Measurements from ENCODE around the gene SLC25A36.
A peak's percentile ranks its signal among the peaks of the same experiment; 100 is the strongest.

SLC25A36 gene

GRCh38 chr3:140916603-140917002 lies 25.0 kb upstream of the SLC25A36 start:
- DNase-seq (ENCODE audit: insufficient read length, low spot score) (no peak), FAIRE-seq (no peak)
- TF ChIP-seq CTCF (IDR thresholded peaks at IDR 0.05; ENCODE audit: insufficient read depth, missing control alignments): no peak

- FAIRE-seq: no peak
- no peak for TF ChIP-seq CTCF (IDR thresholded peaks at IDR 0.05; ENCODE audit: insufficient read depth, missing control alignments)
Observed at GRCh38 chr3:140917772-140918171, 23.9 kb upstream of the SLC25A36 start.

GRCh38 chr3:140920029-140920428 lies 21.6 kb upstream of the SLC25A36 start:
- DNase-seq (ENCODE audit: insufficient read length, low spot score) (no peak), FAIRE-seq (no peak)
- TF ChIP-seq CTCF (IDR thresholded peaks at IDR 0.05; ENCODE audit: insufficient read depth, missing control alignments): no peak

More at GRCh38 chr3:140917772-140918171, 23.9 kb upstream of the SLC25A36 start:
- no peak for DNase-seq (ENCODE audit: insufficient read length, low spot score)

GRCh38 chr3:140922634-140923033 lies 19.0 kb upstream of the SLC25A36 start:
- peak; percentile 54 for TF ChIP-seq CTCF (IDR thresholded peaks at IDR 0.05; ENCODE audit: insufficient read depth, missing control alignments)
- FAIRE-seq (no peak), DNase-seq (ENCODE audit: insufficient read length, low spot score) (no peak)

- FAIRE-seq (no peak), DNase-seq (ENCODE audit: insufficient read length, low spot score) (no peak)
- no peak for TF ChIP-seq CTCF (IDR thresholded peaks at IDR 0.05; ENCODE audit: insufficient read depth, missing control alignments)
Observed at GRCh38 chr3:140924097-140924873, 17.4 kb upstream of the SLC25A36 start.

GRCh38 chr3:140927279-140928069 lies 14.2 kb upstream of the SLC25A36 start:
- no peak for TF ChIP-seq CTCF (IDR thresholded peaks at IDR 0.05; ENCODE audit: insufficient read depth, missing control alignments)
- DNase-seq (ENCODE audit: insufficient read length, low spot score): no peak
- no peak for FAIRE-seq

GRCh38 chr3:140929446-140929845 lies 12.2 kb upstream of the SLC25A36 start:
- no peak for TF ChIP-seq CTCF (IDR thresholded peaks at IDR 0.05; ENCODE audit: insufficient read depth, missing control alignments)
- FAIRE-seq (no peak), DNase-seq (ENCODE audit: insufficient read length, low spot score) (no peak)
